Gastroesophageal sphincter (tissue), 4 donors: ENCODE measurements around the gene C10orf53. TPM values are rescaled to one million over a fixed set of nuclear protein-coding genes. Genes with fewer than 3 reads are reported as not detected.

ENCODE experiments used
- ATAC-seq: fragments of 150-250 bp; one replicate; pipeline ENCODE4 v1.9.1; 2016; ENCODE audit warnings: mild to moderate bottlenecking, moderate library complexity
- H3K27ac ChIP-seq, 4 donors: fragments of 200-600 bp; sonication (generic) in 3 of 4; 1 replicate in 3 of 4; 2 replicates in 1 of 4; pipeline ENCODE4 v1.5.1; 2016 to 2019
- H3K27me3 ChIP-seq: fragments of 200-600 bp; sonication (generic); one replicate; pipeline ENCODE4 v1.5.1; 2019
- H3K36me3 ChIP-seq, 2 donors: fragments of 200-600 bp; sonication (generic); one replicate each; pipeline ENCODE4 v1.5.1; 2019; ENCODE audit warnings: control low read depth in 1 of 2
- H3K4me1 ChIP-seq, 3 donors: fragments of 200-600 bp; sonication (generic); 1 replicate in 2 of 3; 2 replicates in 1 of 3; pipeline ENCODE4 v1.5.1; 2016 to 2019; ENCODE audit warnings: control low read depth in 2 of 3
- H3K4me3 ChIP-seq, 2 donors: fragments of 200-600 bp; sonication (generic); one replicate each; pipeline ENCODE4 v1.5.1; 2019; ENCODE audit warnings: mild to moderate bottlenecking in 1 of 2, moderate library complexity in 1 of 2
- H3K9me3 ChIP-seq, 3 donors: fragments of 200-600 bp; sonication (generic); one replicate each; pipeline ENCODE4 v1.5.1; 2017 to 2019; ENCODE audit warnings: control low read depth in 2 of 3
- EP300 ChIP-seq: sonication (generic); formaldehyde crosslinking; IDR thresholded peaks from one replicate; pipeline ENCODE4 v1.6.1; 2017; ENCODE audit warnings: antibody characterized with exemption, mild to moderate bottlenecking
- POLR2A ChIP-seq, 2 donors: fragments of 450-650 bp; IDR thresholded peaks; one replicate each; pipeline ENCODE4 v1.6.1; 2017; ENCODE audit warnings: antibody characterized with exemption in 2 of 2, mild to moderate bottlenecking in 2 of 2, moderate library complexity in 1 of 2
- POLR2AphosphoS5 ChIP-seq: sonication (generic); formaldehyde crosslinking; IDR thresholded peaks from one replicate; pipeline ENCODE4 v1.6.1; 2017; ENCODE audit warnings: antibody characterized with exemption
- WGBS, 2 donors: methylation state at CpG; one replicate each; pipeline ENCODE4 v1.1.5; 2018; ENCODE audit warnings: low coverage in 1 of 2; 5-methylcytosine and 5-hydroxymethylcytosine counted together
- total RNA-seq, 4 donors: library from RNA; depleted of rRNA; stranded (reverse); fragments of >200 nt; gene quantifications; one replicate each; pipeline ENCODE4 v1.1.0, GENCODE V29; 2016
- TF ChIP-seq, protein P1 (sequence below), 4 experiments: fragments of 200-600 bp in 2 of 4; fragments of 450-650 bp in 2 of 4; sonication (generic) in 1 of 4; IDR thresholded peaks; one replicate each; pipeline ENCODE4 v1.5.1; 2017 to 2019; ENCODE audit warnings: antibody characterized with exemption in 4 of 4, mild to moderate bottlenecking in 2 of 4, moderate library complexity in 2 of 4

C10orf53 gene
- total RNA-seq, 4 donors from 2014 or later, result not detected

DNA sequence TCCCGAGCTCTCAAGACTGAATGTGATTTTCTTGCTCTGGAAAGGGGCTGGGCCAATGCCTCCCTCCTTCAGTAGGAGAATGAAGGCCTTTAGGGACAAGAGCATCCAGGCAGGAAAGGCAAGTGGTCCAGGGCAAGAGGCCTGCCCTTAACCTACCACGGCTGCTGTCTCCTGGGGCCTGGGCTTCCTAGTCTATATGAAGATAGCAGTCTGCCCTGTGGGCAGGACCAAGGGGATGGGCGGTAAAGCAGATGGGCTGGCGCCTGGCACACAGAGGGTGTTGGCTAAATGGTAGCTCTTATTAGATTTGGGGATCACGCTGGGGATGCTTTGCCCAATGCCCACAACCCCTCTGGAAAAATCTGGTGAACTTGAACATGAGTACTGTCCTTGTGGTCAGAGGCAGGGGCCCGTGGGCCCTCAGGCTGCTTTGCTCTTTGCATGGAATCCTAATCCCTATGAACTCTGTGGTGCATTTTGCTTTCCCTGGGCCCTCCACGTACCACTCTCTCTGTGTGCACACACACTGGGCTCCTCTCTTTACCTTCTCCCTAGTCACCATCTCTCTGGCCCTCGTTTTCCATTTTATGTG lies 45.3 kb upstream of the C10orf53 start:
- Histone ChIP-seq H3K4me3 (no peak overlapping the region), H3K36me3 (no peaks in the 10 kb centered on the region), H3K4me1 (no peaks in the 10 kb centered on the region), H3K27me3 (peaks cover 30% of the 10 kb centered on the region), H3K27ac (no peak overlapping the region), H3K9me3 (no peaks in the 10 kb centered on the region)
- TF ChIP-seq EP300, result no peak
- TF ChIP-seq, protein P1, sequence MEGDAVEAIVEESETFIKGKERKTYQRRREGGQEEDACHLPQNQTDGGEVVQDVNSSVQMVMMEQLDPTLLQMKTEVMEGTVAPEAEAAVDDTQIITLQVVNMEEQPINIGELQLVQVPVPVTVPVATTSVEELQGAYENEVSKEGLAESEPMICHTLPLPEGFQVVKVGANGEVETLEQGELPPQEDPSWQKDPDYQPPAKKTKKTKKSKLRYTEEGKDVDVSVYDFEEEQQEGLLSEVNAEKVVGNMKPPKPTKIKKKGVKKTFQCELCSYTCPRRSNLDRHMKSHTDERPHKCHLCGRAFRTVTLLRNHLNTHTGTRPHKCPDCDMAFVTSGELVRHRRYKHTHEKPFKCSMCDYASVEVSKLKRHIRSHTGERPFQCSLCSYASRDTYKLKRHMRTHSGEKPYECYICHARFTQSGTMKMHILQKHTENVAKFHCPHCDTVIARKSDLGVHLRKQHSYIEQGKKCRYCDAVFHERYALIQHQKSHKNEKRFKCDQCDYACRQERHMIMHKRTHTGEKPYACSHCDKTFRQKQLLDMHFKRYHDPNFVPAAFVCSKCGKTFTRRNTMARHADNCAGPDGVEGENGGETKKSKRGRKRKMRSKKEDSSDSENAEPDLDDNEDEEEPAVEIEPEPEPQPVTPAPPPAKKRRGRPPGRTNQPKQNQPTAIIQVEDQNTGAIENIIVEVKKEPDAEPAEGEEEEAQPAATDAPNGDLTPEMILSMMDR (IDR thresholded peaks at IDR 0.05), result no peak
- TF ChIP-seq POLR2AphosphoS5, result no peak
- TF ChIP-seq POLR2A (IDR thresholded peaks at IDR 0.05), result no peak
- ATAC-seq, result no peak
- WGBS, 2 donors, result 65 to 68% methylated on average over 2 to 8 of the region's 8 CpGs

DNA sequence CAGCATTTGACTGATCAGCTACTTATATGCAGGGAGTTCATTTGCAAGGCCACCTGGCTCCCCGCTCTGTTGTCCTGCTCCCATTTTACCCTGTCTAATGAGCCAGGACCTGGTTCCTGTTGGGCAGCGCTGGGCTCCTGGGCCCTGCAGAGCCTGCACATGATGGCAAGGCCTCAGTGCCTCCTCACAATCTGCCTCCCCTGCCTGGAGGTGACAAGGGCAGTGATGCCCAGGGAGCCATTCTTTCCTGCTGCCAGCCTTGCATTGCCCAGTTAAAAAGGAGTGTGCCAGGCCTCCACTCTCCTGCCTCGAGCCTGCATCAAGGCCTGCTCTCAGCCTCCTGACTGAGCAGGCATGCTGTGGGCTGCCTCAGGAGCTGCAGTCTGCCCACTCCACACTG lies 37.1 kb upstream of the C10orf53 start:
- ATAC-seq, result no peak
- Histone ChIP-seq H3K4me3 (no peak overlapping the region), H3K36me3 (no peaks in the 10 kb centered on the region), H3K27ac (no peak overlapping the region), H3K9me3 (no peaks in the 10 kb centered on the region), H3K27me3 (peaks cover 57% of the 10 kb centered on the region), H3K4me1 (no peaks in the 10 kb centered on the region)
- TF ChIP-seq, protein P1 (IDR thresholded peaks at IDR 0.05), result no peak
- WGBS, 2 donors, result 80% methylated on average over 1 of the region's 3 CpGs; no CpG with 5 or more reads in 1 of the 2 donors

DNA sequence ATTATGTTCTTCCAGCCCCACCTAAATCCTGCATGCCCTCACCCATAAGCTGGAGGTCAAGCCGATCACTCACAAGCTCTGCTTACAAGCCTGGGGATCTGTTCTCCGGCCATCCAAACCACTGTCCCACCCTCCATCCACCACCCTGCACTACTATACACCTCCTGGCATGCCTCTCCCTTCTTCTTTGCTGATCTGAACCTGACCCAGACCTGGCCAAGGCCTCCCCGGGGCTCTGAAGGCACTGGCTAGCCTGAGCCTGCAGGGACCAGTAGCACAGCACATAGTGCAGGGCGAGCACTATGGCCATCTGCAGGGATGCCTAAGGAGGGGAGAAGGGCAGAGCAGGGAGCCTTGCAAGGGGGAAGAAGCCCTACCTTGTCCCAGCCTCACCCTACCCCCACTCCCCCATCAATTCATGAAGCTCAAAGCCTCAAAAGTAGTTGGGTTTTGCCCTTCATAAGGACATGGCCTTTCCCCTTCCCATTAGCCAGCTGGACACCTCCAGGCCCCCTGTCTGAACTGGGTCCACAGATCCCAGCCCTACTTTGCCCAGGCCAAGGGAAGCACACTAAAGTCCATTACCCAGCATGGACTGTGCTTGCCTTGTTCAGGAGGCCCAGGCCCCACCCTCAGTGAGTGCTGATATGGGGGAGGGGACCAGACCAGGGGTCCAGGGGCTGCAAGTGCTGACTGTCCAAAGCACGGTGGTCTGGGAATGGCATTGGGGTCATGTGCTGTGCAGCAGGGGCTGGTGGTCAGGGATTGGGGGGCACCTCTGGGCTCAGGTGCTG lies 36.0 kb upstream of the C10orf53 start:
- Histone ChIP-seq H3K4me1 (no peaks in the 10 kb centered on the region), H3K36me3 (no peaks in the 10 kb centered on the region), H3K4me3 (no peak overlapping the region), H3K9me3 (no peaks in the 10 kb centered on the region), H3K27ac (no peak overlapping the region), H3K27me3 (peaks cover 57% of the 10 kb centered on the region)
- WGBS, 2 donors, result 81 to 83% methylated on average over 2 of the region's 5 CpGs
- ATAC-seq, result no peak
- TF ChIP-seq, protein P1 (IDR thresholded peaks at IDR 0.05), result no peak
- TF ChIP-seq POLR2A (IDR thresholded peaks at IDR 0.05), result no peak
- TF ChIP-seq EP300, result no peak
- TF ChIP-seq POLR2AphosphoS5, result no peak

DNA sequence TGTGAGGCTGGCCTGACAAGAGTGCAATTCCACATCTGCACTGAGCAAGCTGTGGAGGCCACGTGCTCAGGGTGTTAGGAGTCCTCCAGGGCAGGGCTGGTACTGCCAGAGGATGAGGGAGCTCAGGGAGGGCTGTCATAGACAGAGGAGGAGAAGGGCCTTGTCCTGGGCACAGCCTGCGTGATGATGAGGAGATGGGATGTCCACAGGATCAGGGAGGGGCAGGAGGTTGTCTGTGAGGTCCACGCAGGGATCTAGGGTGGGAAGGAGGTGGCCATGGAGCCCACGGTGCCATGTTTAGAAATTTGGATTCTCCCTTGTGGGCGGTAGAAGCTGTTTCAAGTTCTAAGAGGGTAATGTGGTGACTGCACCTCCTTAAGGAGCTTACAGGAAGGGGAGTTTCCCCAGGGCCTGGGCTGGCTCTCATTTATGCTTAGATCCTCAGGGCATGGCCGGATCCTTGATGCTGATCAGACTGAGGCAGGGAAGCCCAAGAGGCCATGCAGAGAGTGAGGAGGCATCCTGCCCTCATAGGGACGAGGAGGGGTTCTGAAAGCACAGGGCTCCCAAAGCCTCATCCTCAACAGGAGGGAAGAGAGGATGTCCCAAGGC lies 35.3 kb upstream of the C10orf53 start:
- Histone ChIP-seq H3K27me3 (peaks cover 56% of the 10 kb centered on the region), H3K9me3 (no peaks in the 10 kb centered on the region), H3K36me3 (no peaks in the 10 kb centered on the region), H3K4me3 (no peak overlapping the region), H3K4me1 (no peaks in the 10 kb centered on the region), H3K27ac (no peak overlapping the region)
- WGBS, 2 donors, result 82 to 88% methylated on average over 4 of the region's 7 CpGs
- no peak for ATAC-seq
- TF ChIP-seq POLR2AphosphoS5 (no peak), POLR2A (IDR thresholded peaks at IDR 0.05) (no peak), EP300 (no peak)
- TF ChIP-seq, protein P1 (IDR thresholded peaks at IDR 0.05), result no peak
